Panc1 (cell line): ENCODE measurements around the gene SLC24A4.

ENCODE experiments used
- POLR2AphosphoS5 ChIP-seq: IDR thresholded peaks from 2 replicates; pipeline ENCODE4 v1.6.1; 2012; ENCODE audit warnings: mild to moderate bottlenecking, low read depth, low read length, moderate library complexity
- SIN3A ChIP-seq: IDR thresholded peaks from 2 replicates; pipeline ENCODE4 v1.6.1; 2012; ENCODE audit warnings: low read depth, mild to moderate bottlenecking, low read length, moderate library complexity, borderline replicate concordance; ENCODE audit not compliant: insufficient read depth
- TF ChIP-seq, protein P1 (sequence below): fragments of 450-650 bp; IDR thresholded peaks from 2 replicates; pipeline ENCODE4 v1.5.1; 2017; ENCODE audit warnings: mild to moderate bottlenecking
- TF ChIP-seq, protein P2 (sequence below), 2 experiments: IDR thresholded peaks; 2 replicates each; pipeline ENCODE4 v1.6.1; 2011 to 2012; ENCODE audit warnings: low read depth in 2 of 2, control low read depth in 1 of 2, low read length in 1 of 2, mild to moderate bottlenecking in 1 of 2, moderate library complexity in 1 of 2; ENCODE audit not compliant: insufficient read depth in 1 of 2

DNA sequence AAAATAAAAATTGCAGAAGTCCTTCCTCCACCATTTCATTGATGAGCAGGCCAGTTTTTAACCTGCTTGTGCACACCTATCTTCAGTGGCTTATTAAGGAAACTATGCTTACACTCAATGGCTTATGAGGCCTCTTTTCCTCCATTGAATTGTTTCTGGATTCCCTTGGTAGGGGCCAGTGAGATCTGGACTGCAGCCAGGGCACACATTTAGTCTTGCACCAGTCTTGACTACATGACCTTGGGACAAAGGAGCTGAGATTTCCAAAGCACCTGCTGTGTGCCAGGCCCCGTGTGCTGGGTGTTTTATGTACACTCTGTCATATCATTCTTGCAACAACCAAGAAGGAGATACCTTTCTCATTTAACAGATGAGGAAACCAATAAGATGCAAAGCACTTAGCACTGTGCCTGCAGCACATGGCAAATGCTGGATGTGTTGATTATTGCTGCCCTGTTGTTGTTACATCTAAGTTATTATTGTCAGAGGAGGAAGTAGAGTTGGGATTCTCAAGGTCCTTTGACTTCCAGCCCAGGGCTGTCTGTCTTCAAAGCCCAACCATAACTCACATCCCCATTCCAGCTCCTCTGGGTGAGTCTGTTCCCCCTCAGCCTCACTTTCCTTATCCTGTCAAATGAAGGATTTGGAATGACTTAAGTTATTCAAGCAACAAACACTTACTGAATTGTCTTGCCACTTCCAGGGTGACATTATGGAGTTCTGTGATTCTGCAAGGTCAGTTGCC lies 159.0 kb downstream of the SLC24A4 start:
- TF ChIP-seq, protein P1, sequence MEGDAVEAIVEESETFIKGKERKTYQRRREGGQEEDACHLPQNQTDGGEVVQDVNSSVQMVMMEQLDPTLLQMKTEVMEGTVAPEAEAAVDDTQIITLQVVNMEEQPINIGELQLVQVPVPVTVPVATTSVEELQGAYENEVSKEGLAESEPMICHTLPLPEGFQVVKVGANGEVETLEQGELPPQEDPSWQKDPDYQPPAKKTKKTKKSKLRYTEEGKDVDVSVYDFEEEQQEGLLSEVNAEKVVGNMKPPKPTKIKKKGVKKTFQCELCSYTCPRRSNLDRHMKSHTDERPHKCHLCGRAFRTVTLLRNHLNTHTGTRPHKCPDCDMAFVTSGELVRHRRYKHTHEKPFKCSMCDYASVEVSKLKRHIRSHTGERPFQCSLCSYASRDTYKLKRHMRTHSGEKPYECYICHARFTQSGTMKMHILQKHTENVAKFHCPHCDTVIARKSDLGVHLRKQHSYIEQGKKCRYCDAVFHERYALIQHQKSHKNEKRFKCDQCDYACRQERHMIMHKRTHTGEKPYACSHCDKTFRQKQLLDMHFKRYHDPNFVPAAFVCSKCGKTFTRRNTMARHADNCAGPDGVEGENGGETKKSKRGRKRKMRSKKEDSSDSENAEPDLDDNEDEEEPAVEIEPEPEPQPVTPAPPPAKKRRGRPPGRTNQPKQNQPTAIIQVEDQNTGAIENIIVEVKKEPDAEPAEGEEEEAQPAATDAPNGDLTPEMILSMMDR, result no peak
- TF ChIP-seq, protein P2, sequence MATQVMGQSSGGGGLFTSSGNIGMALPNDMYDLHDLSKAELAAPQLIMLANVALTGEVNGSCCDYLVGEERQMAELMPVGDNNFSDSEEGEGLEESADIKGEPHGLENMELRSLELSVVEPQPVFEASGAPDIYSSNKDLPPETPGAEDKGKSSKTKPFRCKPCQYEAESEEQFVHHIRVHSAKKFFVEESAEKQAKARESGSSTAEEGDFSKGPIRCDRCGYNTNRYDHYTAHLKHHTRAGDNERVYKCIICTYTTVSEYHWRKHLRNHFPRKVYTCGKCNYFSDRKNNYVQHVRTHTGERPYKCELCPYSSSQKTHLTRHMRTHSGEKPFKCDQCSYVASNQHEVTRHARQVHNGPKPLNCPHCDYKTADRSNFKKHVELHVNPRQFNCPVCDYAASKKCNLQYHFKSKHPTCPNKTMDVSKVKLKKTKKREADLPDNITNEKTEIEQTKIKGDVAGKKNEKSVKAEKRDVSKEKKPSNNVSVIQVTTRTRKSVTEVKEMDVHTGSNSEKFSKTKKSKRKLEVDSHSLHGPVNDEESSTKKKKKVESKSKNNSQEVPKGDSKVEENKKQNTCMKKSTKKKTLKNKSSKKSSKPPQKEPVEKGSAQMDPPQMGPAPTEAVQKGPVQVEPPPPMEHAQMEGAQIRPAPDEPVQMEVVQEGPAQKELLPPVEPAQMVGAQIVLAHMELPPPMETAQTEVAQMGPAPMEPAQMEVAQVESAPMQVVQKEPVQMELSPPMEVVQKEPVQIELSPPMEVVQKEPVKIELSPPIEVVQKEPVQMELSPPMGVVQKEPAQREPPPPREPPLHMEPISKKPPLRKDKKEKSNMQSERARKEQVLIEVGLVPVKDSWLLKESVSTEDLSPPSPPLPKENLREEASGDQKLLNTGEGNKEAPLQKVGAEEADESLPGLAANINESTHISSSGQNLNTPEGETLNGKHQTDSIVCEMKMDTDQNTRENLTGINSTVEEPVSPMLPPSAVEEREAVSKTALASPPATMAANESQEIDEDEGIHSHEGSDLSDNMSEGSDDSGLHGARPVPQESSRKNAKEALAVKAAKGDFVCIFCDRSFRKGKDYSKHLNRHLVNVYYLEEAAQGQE (IDR thresholded peaks at IDR 0.05; ENCODE audit: insufficient read depth in 1 of 2, low read depth in 2 of 2, low read length in 1 of 2), result no peak
- TF ChIP-seq POLR2AphosphoS5 (no peak), SIN3A (no peak)
